PFSK-1 (cell line): ENCODE data around the gene PCSK6.

ENCODE experiments used
- FOXP2 ChIP-seq: optimal IDR thresholded peaks from 2 replicates; pipeline ENCODE3; 2011; ENCODE audit warnings: borderline replicate concordance, control low read depth, inconsistent platforms; ENCODE audit not compliant: insufficient read depth; ENCODE audit errors: extremely low read length, extremely low read depth
- POLR2AphosphoS5 ChIP-seq: IDR thresholded peaks from 2 replicates; pipeline ENCODE4 v1.6.1; 2012; ENCODE audit warnings: low read depth, mild to moderate bottlenecking, control low read depth, low read length, moderate library complexity
- REST ChIP-seq, 2 experiments: IDR thresholded peaks; 2 replicates each; pipeline versions ENCODE4 v1.6.1 to v1.8.0; 2011 to 2012; ENCODE audit warnings: low read depth in 2 of 2, low read length in 2 of 2, control low read depth in 1 of 2, inconsistent platforms in 1 of 2, mild to moderate bottlenecking in 1 of 2, moderate library complexity in 1 of 2; ENCODE audit not compliant: insufficient read depth in 1 of 2
- SIN3A ChIP-seq: IDR thresholded peaks from 2 replicates; pipeline ENCODE4 v1.6.1; 2012; ENCODE audit warnings: mild to moderate bottlenecking, low read length, moderate library complexity, borderline replicate concordance; ENCODE audit not compliant: insufficient read depth
- TAF1 ChIP-seq: IDR thresholded peaks from 2 replicates; pipeline ENCODE4 v1.6.1; 2012; ENCODE audit warnings: low read length, control low read depth, borderline replicate concordance; ENCODE audit not compliant: insufficient read depth

GRCh38 chr15:101447561-101448071, 41.9 kb downstream of the PCSK6 start:
- no peak for TF ChIP-seq TAF1
- TF ChIP-seq POLR2AphosphoS5 = no peak
- no peak for TF ChIP-seq FOXP2
- TF ChIP-seq SIN3A = no peak
- no peak for TF ChIP-seq REST (IDR thresholded peaks at IDR 0.05; ENCODE audit: insufficient read depth in 1 of 2, low read depth in 2 of 2, low read length in 2 of 2)
